Ascending aorta (tissue), 2 donors: ENCODE data around the gene PCYT2. TPM values are rescaled to one million over a fixed set of nuclear protein-coding genes. Genes with fewer than 3 reads are reported as not detected.
A peak's percentile ranks its signal among the peaks of the same experiment; 100 is the strongest.

Experiments
- DNase-seq, 2 donors: peaks; one replicate each; pipeline ENCODE4 v3.0.0-alpha.2; 2019; ENCODE audit warnings: low spot score in 2 of 2
- H3K27ac ChIP-seq, 2 donors: fragments of 200-600 bp; sonication (generic); one replicate each; pipeline ENCODE4 v1.5.1; 2016 to 2017; ENCODE audit warnings: mild to moderate bottlenecking in 1 of 2
- H3K27me3 ChIP-seq: fragments of 200-600 bp; sonication (generic); one replicate; pipeline ENCODE4 v1.5.1; 2017
- H3K36me3 ChIP-seq, 2 donors: fragments of 200-600 bp; sonication (generic); one replicate each; pipeline ENCODE4 v1.5.1; 2016
- H3K4me1 ChIP-seq, 2 donors: fragments of 200-600 bp; sonication (generic); one replicate each; pipeline ENCODE4 v1.5.1; 2016 to 2017; ENCODE audit warnings: mild to moderate bottlenecking in 1 of 2
- H3K4me3 ChIP-seq, 2 donors: fragments of 200-600 bp; sonication (generic); one replicate each; pipeline ENCODE4 v1.5.1; 2016 to 2017; ENCODE audit warnings: mild to moderate bottlenecking in 1 of 2
- H3K9me3 ChIP-seq, 2 donors: fragments of 200-600 bp; sonication (generic); one replicate each; pipeline ENCODE4 v1.5.1; 2016
- intact Hi-C: fragments of 100-400 bp; cut with DNase I; formaldehyde crosslinking; loops from one replicate; pipeline ENCODE4 v1.15.1; 2023
- total RNA-seq: library from RNA; depleted of rRNA; stranded (reverse); fragments of >200 nt; gene quantifications from one replicate; pipeline ENCODE4 v1.1.0, GENCODE V29; 2016
- TF ChIP-seq, protein P1 (sequence below), 3 experiments: fragments of 200-600 bp in 2 of 3; fragments of 450-650 bp in 1 of 3; sonication (generic) in 2 of 3; IDR thresholded peaks; one replicate each; pipeline ENCODE4 v1.5.1; 2016 to 2019; ENCODE audit warnings: antibody characterized with exemption in 3 of 3, mild to moderate bottlenecking in 1 of 3, moderate library complexity in 1 of 3

The PCYT2 gene
- total RNA-seq, 1 donor from 2014 or later, result 81.1 TPM

DNA sequence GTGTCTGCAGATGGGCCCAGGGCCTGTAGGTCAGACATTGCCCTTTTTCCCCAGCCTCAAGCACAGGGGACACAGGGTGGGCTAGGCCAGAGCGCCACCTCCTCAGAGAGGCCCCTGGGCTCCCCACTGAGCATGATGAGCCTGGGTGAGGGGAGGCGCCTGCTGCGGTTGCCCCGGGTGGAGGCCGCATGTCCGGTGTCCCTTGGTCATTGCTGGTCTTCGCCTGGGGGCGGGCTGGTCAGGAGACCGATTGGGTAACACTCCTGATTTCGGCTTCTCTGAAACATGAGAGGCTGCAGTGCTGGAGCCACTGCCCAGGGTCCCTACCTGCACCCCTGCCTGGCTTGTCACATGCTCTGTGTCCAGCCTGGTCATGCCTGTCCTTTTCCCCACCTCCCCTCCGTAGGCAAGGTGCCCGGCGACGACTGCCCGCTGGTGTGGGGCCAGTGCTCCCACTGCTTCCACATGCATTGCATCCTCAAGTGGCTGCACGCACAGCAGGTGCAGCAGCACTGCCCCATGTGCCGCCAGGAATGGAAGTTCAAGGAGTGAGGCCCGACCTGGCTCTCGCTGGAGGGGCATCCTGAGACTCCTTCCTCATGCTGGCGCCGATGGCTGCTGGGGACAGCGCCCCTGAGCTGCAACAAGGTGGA, 11.6 kb downstream of the PCYT2 start:
- no peaks in the 10 kb centered on the region for H3K9me3 ChIP-seq
- TF ChIP-seq, protein P1, sequence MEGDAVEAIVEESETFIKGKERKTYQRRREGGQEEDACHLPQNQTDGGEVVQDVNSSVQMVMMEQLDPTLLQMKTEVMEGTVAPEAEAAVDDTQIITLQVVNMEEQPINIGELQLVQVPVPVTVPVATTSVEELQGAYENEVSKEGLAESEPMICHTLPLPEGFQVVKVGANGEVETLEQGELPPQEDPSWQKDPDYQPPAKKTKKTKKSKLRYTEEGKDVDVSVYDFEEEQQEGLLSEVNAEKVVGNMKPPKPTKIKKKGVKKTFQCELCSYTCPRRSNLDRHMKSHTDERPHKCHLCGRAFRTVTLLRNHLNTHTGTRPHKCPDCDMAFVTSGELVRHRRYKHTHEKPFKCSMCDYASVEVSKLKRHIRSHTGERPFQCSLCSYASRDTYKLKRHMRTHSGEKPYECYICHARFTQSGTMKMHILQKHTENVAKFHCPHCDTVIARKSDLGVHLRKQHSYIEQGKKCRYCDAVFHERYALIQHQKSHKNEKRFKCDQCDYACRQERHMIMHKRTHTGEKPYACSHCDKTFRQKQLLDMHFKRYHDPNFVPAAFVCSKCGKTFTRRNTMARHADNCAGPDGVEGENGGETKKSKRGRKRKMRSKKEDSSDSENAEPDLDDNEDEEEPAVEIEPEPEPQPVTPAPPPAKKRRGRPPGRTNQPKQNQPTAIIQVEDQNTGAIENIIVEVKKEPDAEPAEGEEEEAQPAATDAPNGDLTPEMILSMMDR (IDR thresholded peaks at IDR 0.05), result no peak
- H3K4me3 ChIP-seq, result no peak overlapping the region
- intact Hi-C loops, result no loop called here
- DNase-seq, result peak in 1 of 2 donors; percentile 63
- peaks cover 27 to 61% of the 10 kb centered on the region in 2 donors for H3K36me3 ChIP-seq
- H3K27ac ChIP-seq, result no peak overlapping the region
- H3K27me3 ChIP-seq, result no peaks in the 10 kb centered on the region
- peaks cover 5 to 10% of the 10 kb centered on the region in 2 donors for H3K4me1 ChIP-seq

DNA sequence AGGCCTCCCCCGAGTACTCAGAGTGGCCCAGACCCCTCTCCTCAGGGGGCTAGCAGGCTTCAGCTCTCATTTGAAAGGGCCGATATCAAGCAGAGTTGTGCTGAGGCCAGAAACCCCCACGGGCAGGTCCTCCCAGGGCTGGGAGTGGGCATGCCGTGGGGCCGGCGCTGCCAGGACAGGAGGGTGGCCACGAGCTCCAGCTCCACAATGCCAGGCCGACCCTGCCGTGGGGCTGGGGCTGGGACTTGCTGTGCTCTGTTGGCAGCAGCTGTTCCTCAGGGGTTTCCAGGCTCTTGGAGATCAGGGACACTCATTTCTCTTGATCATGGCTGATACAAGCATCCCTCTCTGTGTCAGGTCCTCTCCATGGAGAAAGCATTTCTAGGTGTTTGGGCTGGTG, 12.3 kb downstream of the PCYT2 start:
- Histone ChIP-seq H3K27me3 (no peaks in the 10 kb centered on the region), H3K4me3 (no peak overlapping the region), H3K4me1 (peaks cover 5 to 10% of the 10 kb centered on the region in 2 donors), H3K36me3 (peaks cover 27 to 68% of the 10 kb centered on the region in 2 donors), H3K9me3 (no peaks in the 10 kb centered on the region), H3K27ac (no peak overlapping the region)
- DNase-seq, result no peak
- intact Hi-C loops, result no loop called here
- TF ChIP-seq, protein P1 (IDR thresholded peaks at IDR 0.05), result no peak

DNA sequence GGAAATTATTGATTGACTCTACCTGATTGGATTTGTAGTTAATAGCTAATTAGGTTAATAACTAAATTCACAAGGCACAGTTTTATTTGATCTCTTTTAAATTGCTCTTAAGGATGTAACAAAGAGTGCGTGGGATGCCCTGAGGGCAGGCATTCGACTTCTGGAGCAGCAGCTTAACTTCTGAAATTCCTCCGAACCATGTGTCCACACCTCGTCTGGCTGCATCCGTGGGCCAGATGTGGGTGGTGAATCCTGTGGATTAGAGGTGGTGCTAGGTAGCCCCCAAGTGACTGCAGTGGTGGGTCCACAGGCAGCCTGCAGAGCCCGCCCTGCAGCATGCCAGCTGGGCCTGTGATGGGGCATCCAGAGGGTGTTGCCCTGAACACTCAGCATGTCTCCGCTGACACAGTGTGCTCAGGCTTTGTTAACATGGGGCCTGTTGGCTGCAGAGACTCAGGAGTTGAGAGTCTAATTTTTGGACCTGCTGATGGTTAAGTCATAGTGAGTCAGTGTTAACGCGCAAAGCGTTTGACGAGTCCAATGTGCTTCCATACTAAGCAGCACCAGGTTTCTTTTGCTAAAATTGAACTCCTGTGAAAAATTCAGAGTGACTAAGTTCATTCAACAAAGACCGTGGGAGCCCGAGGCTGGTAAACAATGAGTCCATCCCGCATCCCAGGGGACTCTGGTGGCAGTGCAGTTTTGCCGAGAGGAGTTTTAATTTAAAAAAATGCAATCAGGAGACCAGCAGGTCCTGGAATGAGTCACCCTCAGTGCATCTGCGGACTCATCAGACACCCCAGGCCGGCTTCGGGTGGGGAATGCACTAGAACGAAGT, 13.0 kb downstream of the PCYT2 start:
- Histone ChIP-seq H3K9me3 (no peaks in the 10 kb centered on the region), H3K27ac (no peak overlapping the region), H3K36me3 (peaks cover 27 to 71% of the 10 kb centered on the region in 2 donors), H3K27me3 (no peaks in the 10 kb centered on the region), H3K4me1 (peaks cover 5 to 10% of the 10 kb centered on the region in 2 donors), H3K4me3 (no peak overlapping the region)
- intact Hi-C loops, result no loop called here
- TF ChIP-seq, protein P1 (IDR thresholded peaks at IDR 0.05), result no peak
- no peak for DNase-seq

DNA sequence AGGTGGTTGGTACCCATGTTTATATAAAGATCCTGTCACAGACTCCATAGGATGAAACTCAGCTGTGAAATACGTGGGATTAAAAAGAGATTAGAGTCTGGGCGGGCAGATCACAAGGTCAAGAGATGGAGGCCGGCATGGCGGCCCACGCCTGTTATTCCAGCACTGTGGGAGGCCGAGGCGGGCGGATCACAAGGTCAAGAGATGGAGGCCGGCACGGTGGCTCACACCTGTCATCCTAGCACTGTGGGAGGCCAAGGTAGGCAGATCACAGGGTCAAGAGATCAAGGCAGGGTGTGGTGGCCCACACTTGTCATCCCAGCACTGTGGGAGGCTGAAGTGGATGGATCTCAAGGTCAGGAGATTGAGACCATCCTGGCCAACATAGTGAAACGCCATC, 15.8 kb downstream of the PCYT2 start:
- TF ChIP-seq, protein P1 (IDR thresholded peaks at IDR 0.05), result no peak
- no peak overlapping the region for H3K27ac ChIP-seq
- H3K27me3 ChIP-seq, result no peaks in the 10 kb centered on the region
- no peaks in the 10 kb centered on the region for H3K9me3 ChIP-seq
- H3K4me1 ChIP-seq, result peaks cover 6 to 13% of the 10 kb centered on the region in 2 donors
- peaks cover 27 to 67% of the 10 kb centered on the region in 2 donors for H3K36me3 ChIP-seq
- no peak for DNase-seq
- intact Hi-C loops, result no loop called here
- no peak overlapping the region for H3K4me3 ChIP-seq

DNA sequence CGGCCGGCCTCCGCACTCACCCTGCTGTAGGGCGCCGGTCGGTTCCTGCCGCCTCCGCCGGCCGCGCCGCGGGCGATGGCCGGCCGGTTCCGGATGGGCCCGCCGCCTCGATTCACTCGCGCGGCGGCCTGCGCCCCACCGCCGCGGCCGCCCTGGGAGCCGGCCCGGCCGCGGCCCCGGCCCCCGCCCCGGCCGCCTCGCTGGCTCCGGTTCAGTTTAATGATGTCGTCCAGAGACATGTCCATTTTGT, 20.0 kb downstream of the PCYT2 start:
- TF ChIP-seq, protein P1 (IDR thresholded peaks at IDR 0.05), result no peak
- peak overlapping the region; percentile 80 to 89 for H3K27ac ChIP-seq
- H3K4me3 ChIP-seq, result peak overlapping the region; percentile 80 to 96
- no peaks in the 10 kb centered on the region for H3K9me3 ChIP-seq
- DNase-seq, result no peak
- H3K36me3 ChIP-seq, result peaks cover 43 to 65% of the 10 kb centered on the region in 2 donors
- H3K4me1 ChIP-seq, result peaks cover 12 to 19% of the 10 kb centered on the region in 2 donors
- no peaks in the 10 kb centered on the region for H3K27me3 ChIP-seq
- intact Hi-C loops, result loop anchor here (1.0 to 2.0 kb wide), 3 partner anchors 20 to 35 kb away; partner anchors contain the start of genes ARHGDIA and PCYT2
